Erythroblast (primary cell): ENCODE results near the gene IRAK1.

Source experiments
- GATA1 ChIP-seq: IDR thresholded peaks from 2 replicates; pipeline ENCODE4 v1.6.1; 2011; ENCODE audit warnings: low read depth, mild to moderate bottlenecking, control low read depth, low read length, moderate library complexity
- POLR2A ChIP-seq: IDR thresholded peaks from 2 replicates; pipeline ENCODE4 v1.6.1; 2011; ENCODE audit warnings: mild to moderate bottlenecking, low read length

GRCh38 chrX:154050113-154050495 lies 30.4 kb upstream of the IRAK1 start:
- TF ChIP-seq POLR2A = no peak
- no peak for TF ChIP-seq GATA1
